Measurements from ENCODE around the gene FOXA2.
"Not testable (repeated sequence)": the region's sequence is repeated elsewhere in the genome, so short reads cannot be mapped to it uniquely, and the experiment has no call there.

The FOXA2 gene

DNA sequence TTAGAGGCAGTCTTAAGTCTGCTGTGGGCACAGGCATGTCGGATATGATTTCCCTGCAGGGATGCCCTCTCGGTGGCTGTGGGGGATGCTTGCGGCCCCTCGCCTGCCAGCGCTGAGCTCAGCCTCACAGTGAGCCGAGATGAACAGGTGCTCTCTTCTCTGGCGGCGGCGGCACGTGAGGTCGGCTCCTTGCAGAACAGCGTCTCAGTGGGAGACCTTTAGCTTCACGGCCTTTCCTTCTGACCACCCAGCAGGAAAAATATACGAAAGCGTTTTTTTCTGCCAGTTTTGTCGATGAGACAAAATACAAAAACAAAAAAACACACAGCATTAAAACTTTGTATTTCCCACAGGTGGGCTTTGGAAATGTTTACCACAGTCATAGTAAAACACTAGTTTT is 23.6 kb downstream of the FOXA2 start:
- no peak overlapping the region for H3K4me3 ChIP-seq (replicated peaks in 1 of 2; ENCODE audit: low read depth in 2 of 2, low read length in 2 of 2)
- TF ChIP-seq, protein P1, sequence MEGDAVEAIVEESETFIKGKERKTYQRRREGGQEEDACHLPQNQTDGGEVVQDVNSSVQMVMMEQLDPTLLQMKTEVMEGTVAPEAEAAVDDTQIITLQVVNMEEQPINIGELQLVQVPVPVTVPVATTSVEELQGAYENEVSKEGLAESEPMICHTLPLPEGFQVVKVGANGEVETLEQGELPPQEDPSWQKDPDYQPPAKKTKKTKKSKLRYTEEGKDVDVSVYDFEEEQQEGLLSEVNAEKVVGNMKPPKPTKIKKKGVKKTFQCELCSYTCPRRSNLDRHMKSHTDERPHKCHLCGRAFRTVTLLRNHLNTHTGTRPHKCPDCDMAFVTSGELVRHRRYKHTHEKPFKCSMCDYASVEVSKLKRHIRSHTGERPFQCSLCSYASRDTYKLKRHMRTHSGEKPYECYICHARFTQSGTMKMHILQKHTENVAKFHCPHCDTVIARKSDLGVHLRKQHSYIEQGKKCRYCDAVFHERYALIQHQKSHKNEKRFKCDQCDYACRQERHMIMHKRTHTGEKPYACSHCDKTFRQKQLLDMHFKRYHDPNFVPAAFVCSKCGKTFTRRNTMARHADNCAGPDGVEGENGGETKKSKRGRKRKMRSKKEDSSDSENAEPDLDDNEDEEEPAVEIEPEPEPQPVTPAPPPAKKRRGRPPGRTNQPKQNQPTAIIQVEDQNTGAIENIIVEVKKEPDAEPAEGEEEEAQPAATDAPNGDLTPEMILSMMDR (IDR thresholded peaks at IDR 0.05; ENCODE audit: low read depth, low read length), result no peak

DNA sequence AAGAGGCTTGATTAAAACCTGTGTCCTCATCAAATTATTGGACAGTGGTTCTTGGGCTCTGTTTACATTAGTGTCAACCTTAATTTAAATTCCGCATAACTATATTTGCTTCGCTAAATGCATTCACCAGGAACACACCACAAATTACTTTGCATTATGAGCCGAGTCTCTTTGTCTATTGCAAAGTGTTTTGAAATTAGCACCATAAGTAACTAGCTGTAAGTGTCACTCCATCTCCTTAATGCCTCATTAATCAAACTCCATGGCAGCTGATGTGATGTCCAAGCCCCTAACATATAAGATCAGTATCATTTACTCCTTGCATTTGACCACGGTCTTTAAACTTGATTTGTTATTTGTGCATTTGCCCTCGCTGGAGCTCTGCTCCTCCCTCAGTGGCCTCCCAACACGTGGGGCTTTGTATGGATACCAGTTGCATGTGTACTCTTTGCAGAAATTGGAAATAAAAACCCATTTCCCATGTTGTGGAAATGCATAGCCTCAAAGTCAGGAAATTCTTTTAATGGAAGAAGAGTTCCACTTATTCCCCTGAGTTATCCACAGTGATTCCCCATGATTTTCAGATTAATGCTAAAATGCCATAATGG is 24.6 kb downstream of the FOXA2 start:
- TF ChIP-seq, protein P1 (IDR thresholded peaks at IDR 0.05; ENCODE audit: low read depth, low read length), result no peak
- DNase-seq (ENCODE audit: low read depth in 2 of 2), result no peak
- no peak overlapping the region for H3K4me3 ChIP-seq (replicated peaks in 1 of 2; ENCODE audit: low read depth in 2 of 2, low read length in 2 of 2)

More for the DNA sequence above, 23.6 kb downstream of the FOXA2 start:
- no peak for DNase-seq (ENCODE audit: low read depth in 2 of 2)

DNA sequence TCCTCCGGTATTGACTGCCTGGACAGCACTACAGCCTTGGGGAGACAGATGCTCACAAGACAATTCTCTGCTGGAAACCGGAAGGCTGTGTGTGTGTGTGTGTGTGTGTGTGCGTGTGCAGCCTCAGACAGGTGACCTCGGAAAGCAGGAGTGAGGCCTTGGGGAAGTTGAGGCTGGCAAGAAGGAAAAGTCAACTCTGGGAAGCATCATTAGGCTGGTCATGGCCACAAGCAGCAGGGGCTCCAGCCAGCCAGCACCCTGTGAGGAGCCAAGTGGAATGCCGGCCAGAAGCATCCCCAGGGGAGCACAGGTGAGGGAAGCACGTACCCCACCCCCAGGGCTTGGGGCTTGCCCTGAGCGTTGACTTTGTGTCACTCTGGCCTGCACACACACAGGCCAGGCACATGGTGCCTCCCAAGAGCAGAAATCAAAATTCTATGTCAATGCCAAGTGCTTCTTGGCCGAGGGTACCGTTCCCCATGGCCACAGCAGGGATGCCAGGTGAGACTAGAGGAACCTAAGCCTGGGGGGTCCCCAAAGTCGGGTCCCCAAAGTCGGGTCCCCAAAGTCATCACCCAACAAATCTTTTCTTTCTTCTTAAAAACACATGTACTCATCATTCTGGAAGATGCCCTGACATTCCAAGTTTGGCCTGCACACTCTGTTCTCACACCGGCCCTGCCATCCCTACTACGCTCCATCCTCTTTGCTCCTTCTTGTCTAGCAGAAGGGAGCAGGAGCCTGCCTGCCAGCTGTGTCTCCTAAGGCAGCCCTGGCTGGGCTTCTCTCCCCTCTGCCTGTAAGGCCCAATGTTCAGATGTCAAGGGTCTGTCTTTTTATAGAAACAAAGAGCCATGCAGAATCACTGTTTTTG is 26.7 kb downstream of the FOXA2 start:
- no peak overlapping the region for H3K4me3 ChIP-seq (replicated peaks in 1 of 2; ENCODE audit: low read depth in 2 of 2, low read length in 2 of 2)
- TF ChIP-seq, protein P1 (IDR thresholded peaks at IDR 0.05; ENCODE audit: low read depth, low read length), result no peak
- DNase-seq (ENCODE audit: low read depth in 2 of 2), result no peak

DNA sequence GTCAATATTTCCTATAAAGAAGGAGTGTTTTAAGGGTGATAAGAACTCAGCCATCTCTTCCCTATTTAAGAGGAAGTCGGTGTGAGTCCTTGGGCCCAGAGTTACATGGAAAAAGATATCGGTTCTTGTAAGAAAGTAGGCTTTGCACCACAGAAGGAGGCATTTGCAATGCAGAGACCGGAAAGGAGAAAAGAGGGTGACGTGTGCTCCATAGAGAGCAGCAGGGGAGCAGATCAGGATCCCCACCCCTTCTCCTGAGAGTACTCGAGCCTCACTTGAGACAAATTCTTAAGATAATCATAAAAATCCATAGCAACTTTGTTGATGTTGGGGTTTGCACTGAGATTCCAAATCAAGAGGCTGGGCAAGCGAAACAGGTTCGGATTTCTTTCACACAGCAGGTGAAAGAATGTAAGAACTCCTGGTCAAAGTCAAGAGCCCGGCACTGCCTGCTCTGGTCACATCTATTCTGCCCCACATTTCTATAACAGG is 27.8 kb downstream of the FOXA2 start:
- H3K4me3 ChIP-seq (replicated peaks in 1 of 2; ENCODE audit: low read depth in 2 of 2, low read length in 2 of 2), result no peak overlapping the region
- DNase-seq (ENCODE audit: low read depth in 2 of 2), result no peak
- TF ChIP-seq, protein P1 (IDR thresholded peaks at IDR 0.05; ENCODE audit: low read depth, low read length), result no peak

DNA sequence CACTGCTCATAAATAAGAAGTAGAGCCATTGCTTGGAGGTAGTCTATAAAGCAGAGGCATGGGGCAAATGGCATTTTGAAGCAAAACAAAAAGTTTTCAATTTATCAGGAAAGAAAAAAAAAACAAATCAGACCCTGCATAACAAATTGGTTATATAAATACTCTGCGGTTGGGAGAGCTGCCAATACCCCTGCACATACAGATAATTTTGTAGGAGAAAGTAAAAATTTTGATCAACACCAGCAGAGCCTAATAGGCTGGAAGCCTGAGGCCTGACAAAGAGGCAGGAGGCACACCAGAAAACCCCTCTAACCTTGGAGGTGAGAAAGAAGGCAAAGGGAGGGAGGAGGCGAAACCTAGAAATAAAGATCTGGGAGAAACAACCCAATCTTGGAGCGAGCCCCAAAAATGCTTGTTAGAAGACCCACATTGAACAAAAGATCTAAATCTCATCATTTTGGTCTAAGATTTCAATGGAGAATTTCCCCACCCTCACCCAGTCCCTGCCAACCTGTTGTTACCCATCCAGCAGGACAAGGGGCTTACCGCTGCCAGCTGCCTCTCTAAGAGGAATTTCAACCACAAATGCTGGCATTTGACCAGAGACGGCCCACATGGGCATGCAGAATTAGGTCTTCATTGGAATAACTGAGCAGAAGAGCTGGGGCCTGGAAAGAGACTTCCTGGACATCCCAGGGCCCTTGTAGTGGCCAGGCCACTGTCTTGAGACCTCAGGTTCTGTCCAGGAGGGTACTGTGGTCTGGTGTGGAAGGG is 28.4 kb downstream of the FOXA2 start:
- TF ChIP-seq, protein P1 (IDR thresholded peaks at IDR 0.05; ENCODE audit: low read depth, low read length), result no peak
- no peak overlapping the region for H3K4me3 ChIP-seq (replicated peaks in 1 of 2; ENCODE audit: low read depth in 2 of 2, low read length in 2 of 2)
- DNase-seq (ENCODE audit: low read depth in 2 of 2), result no peak

DNA sequence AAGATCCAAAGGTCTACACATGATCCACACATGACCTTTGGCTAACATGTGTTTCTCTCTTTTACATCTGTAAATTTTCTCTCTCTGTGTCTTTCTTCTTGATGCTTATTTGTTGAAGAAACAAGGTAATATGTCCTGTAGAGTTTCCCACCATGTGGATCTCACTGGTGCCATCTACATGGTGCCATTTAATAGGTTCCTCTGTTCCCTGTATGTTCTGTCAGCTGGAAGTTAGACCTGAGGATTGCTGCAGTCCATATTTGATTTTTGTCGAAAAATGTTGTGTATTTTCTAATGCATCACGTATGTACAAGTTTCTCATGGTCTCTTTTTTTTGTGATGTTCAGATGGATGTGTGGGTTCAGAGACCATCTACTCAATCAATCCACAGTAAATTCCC is 30.0 kb downstream of the FOXA2 start:
- TF ChIP-seq, protein P1 (IDR thresholded peaks at IDR 0.05; ENCODE audit: low read depth, low read length), result no peak
- H3K4me3 ChIP-seq (replicated peaks in 1 of 2; ENCODE audit: low read depth in 2 of 2, low read length in 2 of 2), result no peak overlapping the region
- no peak for DNase-seq (ENCODE audit: low read depth in 2 of 2)

DNA sequence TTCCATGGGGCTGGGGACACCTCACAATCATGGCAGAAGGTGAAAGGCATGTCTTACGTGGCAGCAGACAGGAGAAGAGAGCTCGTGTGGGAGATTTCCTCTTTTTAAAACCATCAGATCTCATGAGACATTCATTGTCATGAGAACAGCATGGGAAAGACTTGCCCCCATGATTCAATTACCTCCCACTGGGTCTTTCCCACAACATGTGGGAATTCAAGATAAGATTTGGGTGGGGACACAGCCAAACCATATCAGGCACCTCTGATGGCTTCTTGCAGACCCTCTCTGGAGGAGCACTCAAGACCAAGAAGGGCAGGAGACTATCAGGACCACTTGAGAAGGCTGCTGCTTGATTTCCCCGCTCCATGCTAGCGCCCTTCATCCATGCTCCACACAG is 33.9 kb downstream of the FOXA2 start:
- not testable (repeated sequence) for H3K4me3 ChIP-seq (replicated peaks in 1 of 2; ENCODE audit: low read depth in 2 of 2, low read length in 2 of 2); DNase-seq (ENCODE audit: low read depth in 2 of 2)
